HCT116 (cell line): ENCODE measurements around the gene NCOA1. TPM values are rescaled to one million over a fixed set of nuclear protein-coding genes. Genes with fewer than 3 reads are reported as not detected.

ENCODE experiments used
- ATAC-seq: fragments of 200-7000 bp; cut with Tn5 transposase; 2 replicates; pipeline ENCODE4 v1.9.1; 2020; ENCODE audit warnings: mild to moderate bottlenecking, moderate library complexity
- BruUV-seq: library from RNA; stranded (reverse); fragments of 400-500 nt; replicated peaks from 2 replicates; lab custom pipeline; 2021; lab: Mats Ljungman, UMichigan
- CTCF ChIA-PET: fragments of 300-600 bp; sonication (Branson Sonifier 250); formaldehyde crosslinking; loops from one replicate; lab custom pipeline; 2021; ENCODE audit warnings: antibody characterized with exemption; lab: Charles Lee
- POLR2A ChIA-PET: fragments of 300-600, 350-600 bp; sonication (Branson Sonifier 250); formaldehyde crosslinking; loops from one replicate; lab custom pipeline; 2021; ENCODE audit warnings: antibody characterized with exemption; lab: Charles Lee
- RAD21 ChIA-PET, 2 experiments: fragments of 300-600 bp; sonication (Branson Sonifier 250); formaldehyde crosslinking; loops; one replicate each; lab custom pipeline; 2023; ENCODE audit warnings: low total read pairs in 2 of 2; ENCODE audit not compliant: uncharacterized antibody in 2 of 2, unreplicated experiment in 2 of 2, low non-redundant PET in 1 of 2; lab: Charles Lee
- DNase-seq: peaks from one replicate; pipeline ENCODE4 v3.0.0-alpha.2; 2010; ENCODE audit warnings: low read depth, low spot score
- H2AFZ ChIP-seq: fragments of 200-600 bp; shearing (Covaris generic), sonication (generic); 2 replicates; pipeline ENCODE4 v1.6.1; 2017; ENCODE audit warnings: low read depth, mixed run types, mixed read lengths, antibody characterized with exemption, low read length; ENCODE audit not compliant: poor library complexity, severe bottlenecking
- H3K27ac ChIP-seq: 2 replicates; pipeline ENCODE4 v1.5.1; 2012; ENCODE audit warnings: low read depth, low read length
- H3K27me3 ChIP-seq: fragments of 200-600 bp; sonication (generic); 2 replicates; pipeline ENCODE4 v1.6.1; 2016; ENCODE audit warnings: mixed run types, low read length, mixed read lengths; ENCODE audit not compliant: insufficient read depth
- H3K36me3 ChIP-seq, 2 experiments: fragments of 200-500 bp in 1 of 2; fragments of 200-600 bp in 1 of 2; sonication (Bioruptor generic) in 1 of 2; sonication (generic) in 1 of 2; 2 replicates each; pipeline versions ENCODE4 v1.5.1 to v1.6.1; 2014 to 2016; ENCODE audit warnings: low read length in 2 of 2, inconsistent platforms in 1 of 2, mixed read lengths in 1 of 2, mixed run types in 1 of 2; ENCODE audit not compliant: insufficient read depth in 2 of 2, control insufficient read depth in 1 of 2
- H3K4me1 ChIP-seq, 2 experiments: fragments of 200-600 bp in 1 of 2; sonication (generic) in 1 of 2; 2 replicates each; pipeline versions ENCODE4 v1.5.1 to v1.6.1; 2012 to 2017; ENCODE audit warnings: low read length in 2 of 2, inconsistent platforms in 1 of 2, mild to moderate bottlenecking in 1 of 2, mixed read lengths in 1 of 2, mixed run types in 1 of 2, moderate library complexity in 1 of 2; ENCODE audit not compliant: insufficient read depth in 2 of 2, control insufficient read depth in 1 of 2
- H3K4me2 ChIP-seq: fragments of 200-600 bp; sonication (generic); 2 replicates; pipeline ENCODE4 v1.6.1; 2017; ENCODE audit warnings: mixed run types, low read length, mixed read lengths
- H3K4me3 ChIP-seq, 2 experiments: fragments of 200-600 bp in 1 of 2; sonication (generic) in 1 of 2; replicated peaks in 1 of 2; 2 replicates each; pipeline ENCODE4 v1.5.1; 2011 to 2016; ENCODE audit warnings: low read length in 2 of 2, control low read depth in 1 of 2, low read depth in 1 of 2, mild to moderate bottlenecking in 1 of 2, mixed read lengths in 1 of 2, mixed run types in 1 of 2
- H3K79me2 ChIP-seq: fragments of 200-600 bp; sonication (generic); 2 replicates; pipeline ENCODE4 v1.6.1; 2017; ENCODE audit warnings: mild to moderate bottlenecking, mixed run types, low read length, moderate library complexity, mixed read lengths; ENCODE audit not compliant: insufficient read depth
- H3K9ac ChIP-seq: fragments of 200-600 bp; sonication (generic); 2 replicates; pipeline ENCODE4 v1.6.1; 2016; ENCODE audit warnings: low read length, mixed read lengths
- H3K9me2 ChIP-seq: fragments of 200-600 bp; sonication (generic), shearing (Covaris generic); 2 replicates; pipeline ENCODE4 v1.6.1; 2017; ENCODE audit warnings: mixed run types, mild to moderate bottlenecking, moderate library complexity; ENCODE audit not compliant: insufficient read depth
- H3K9me3 ChIP-seq, 2 experiments: fragments of 200-500 bp in 1 of 2; fragments of 200-600 bp in 1 of 2; sonication (Bioruptor generic) in 1 of 2; sonication (generic) in 1 of 2; 2 replicates each; pipeline ENCODE4 v1.6.1; 2014 to 2017; ENCODE audit warnings: low read length in 2 of 2, mixed read lengths in 2 of 2, inconsistent platforms in 1 of 2, low read depth in 1 of 2, mild to moderate bottlenecking in 1 of 2, mixed run types in 1 of 2, moderate library complexity in 1 of 2; ENCODE audit not compliant: control insufficient read depth in 1 of 2, insufficient read depth in 1 of 2
- H4K20me1 ChIP-seq: fragments of 200-600 bp; sonication (generic), shearing (Covaris generic); 2 replicates; pipeline ENCODE4 v1.6.1; 2017; ENCODE audit warnings: mixed run types, mild to moderate bottlenecking, moderate library complexity; ENCODE audit not compliant: insufficient read depth
- ATF3 ChIP-seq: IDR thresholded peaks from 2 replicates; pipeline ENCODE4 v1.6.1; 2012
- CEBPB ChIP-seq: IDR thresholded peaks from 2 replicates; pipeline ENCODE4 v1.6.1; 2012; ENCODE audit warnings: low read depth
- CTCF ChIP-seq, 3 experiments: fragments of 200-600 bp in 1 of 3; sonication (generic) in 1 of 3; IDR thresholded peaks in 2 of 3; conservative IDR thresholded peaks in 1 of 3; 2 replicates each; pipeline ENCODE4 v1.5.1; 2012 to 2017; ENCODE audit warnings: low read depth in 2 of 3, low read length in 2 of 3, antibody characterized with exemption in 1 of 3, borderline replicate concordance in 1 of 3, control low read depth in 1 of 3, mild to moderate bottlenecking in 1 of 3, mixed read lengths in 1 of 3, mixed run types in 1 of 3, moderate library complexity in 1 of 3; ENCODE audit not compliant: insufficient read depth in 1 of 3
- EZH2 ChIP-seq: fragments of 200-600 bp; sonication (generic); IDR thresholded peaks from 2 replicates; pipeline ENCODE4 v1.6.1; 2017; ENCODE audit warnings: antibody characterized with exemption, mixed run types
- EZH2phosphoT487 ChIP-seq: fragments of 200-600 bp; IDR thresholded peaks from 2 replicates; pipeline ENCODE4 v1.6.1; 2018; ENCODE audit warnings: antibody characterized with exemption, borderline replicate concordance
- MAX ChIP-seq: IDR thresholded peaks from 2 replicates; pipeline ENCODE4 v1.6.1; 2012
- POLR2AphosphoS5 ChIP-seq: IDR thresholded peaks from 2 replicates; pipeline ENCODE4 v1.6.1; 2011; ENCODE audit warnings: mild to moderate bottlenecking, low read depth, low read length, moderate library complexity
- RAD21 ChIP-seq: IDR thresholded peaks from 2 replicates; pipeline ENCODE4 v1.6.1; 2012; ENCODE audit warnings: low read depth, mild to moderate bottlenecking
- SIN3A ChIP-seq: IDR thresholded peaks from 2 replicates; pipeline ENCODE4 v1.6.1; 2012; ENCODE audit warnings: low read depth
- SP1 ChIP-seq: IDR thresholded peaks from 2 replicates; pipeline ENCODE4 v1.6.1; 2012; ENCODE audit warnings: low read depth
- SRF ChIP-seq: IDR thresholded peaks from 2 replicates; pipeline ENCODE4 v1.6.1; 2012; ENCODE audit warnings: low read depth
- TCF7L2 ChIP-seq: IDR thresholded peaks from 2 replicates; pipeline ENCODE4 v1.7.0; 2011; ENCODE audit warnings: borderline replicate concordance, inconsistent platforms; ENCODE audit not compliant: insufficient read depth, insufficient read length; ENCODE audit errors: extremely low read depth
- YY1 ChIP-seq: IDR thresholded peaks from 2 replicates; pipeline ENCODE4 v1.6.1; 2011; ENCODE audit warnings: low read length, low read depth, moderate library complexity, mild to moderate bottlenecking; ENCODE audit not compliant: insufficient replicate concordance; ENCODE audit errors: extremely low read depth
- ZBTB33 ChIP-seq: IDR thresholded peaks from 2 replicates; pipeline ENCODE4 v1.6.1; 2011; ENCODE audit warnings: mild to moderate bottlenecking, low read length, moderate library complexity; ENCODE audit not compliant: insufficient replicate concordance; ENCODE audit errors: extremely low read depth
- ZFX ChIP-seq: fragments of 450-650 bp; IDR thresholded peaks from 2 replicates; pipeline ENCODE4 v1.6.1; 2017
- ZNF274 ChIP-seq: fragments of 200-500 bp; sonication (Bioruptor generic); IDR thresholded peaks from 2 replicates; pipeline ENCODE4 v1.6.1; 2014; ENCODE audit warnings: mild to moderate bottlenecking, low read depth, low read length, inconsistent platforms
- intact Hi-C: fragments of 100-400 bp; cut with micrococcal nuclease; formaldehyde crosslinking; loops from 2 replicates; pipeline ENCODE4 v1.10.0; 2022
- total RNA-seq: library from RNA; stranded (reverse); gene quantifications from one replicate; pipeline ENCODE4 v1.2.1, GENCODE V29; 2021; ENCODE audit not compliant: unreplicated experiment

Gene NCOA1
- total RNA-seq, 1 experiment from 2014 or later = 10.4 TPM

- intact Hi-C loops = no loop called here
- TF ChIP-seq ZFX = no peak
- no peak for TF ChIP-seq EZH2phosphoT487
- TF ChIP-seq YY1 = no peak
- TF ChIP-seq ATF3 = no peak
- no peak for TF ChIP-seq SP1
- TF ChIP-seq CTCF (IDR thresholded peaks at IDR 0.05 in 2 of 3, conservative IDR thresholded peaks at IDR 0.05 in 1 of 3; ENCODE audit: borderline replicate concordance in 1 of 3, insufficient read depth in 1 of 3, low read depth in 2 of 3, low read length in 2 of 3) = no peak
- TF ChIP-seq POLR2AphosphoS5 = no peak
- no peak for TF ChIP-seq EZH2
- TF ChIP-seq ZNF274 = no peak
- TF ChIP-seq CEBPB = no peak
- no peak for TF ChIP-seq ZBTB33
- TF ChIP-seq TCF7L2 = no peak
- TF ChIP-seq SIN3A = no peak
- TF ChIP-seq MAX = no peak
- no peak for TF ChIP-seq RAD21
- no peak for TF ChIP-seq SRF
Observed at GRCh38 chr2:24723665-24724064, 232.6 kb downstream of the NCOA1 start.

More at GRCh38 chr2:24723665-24724064, 232.6 kb downstream of the NCOA1 start:
- POLR2A ChIA-PET = no interaction called here
- RAD21 ChIA-PET = no interaction called here
- ATAC-seq (no peak), DNase-seq (no peak)
- no TSS peak for BruUV-seq
- Histone ChIP-seq H2AFZ (no peak overlapping the region), H3K4me3 (no peak overlapping the region), H3K36me3 (no peaks in the 10 kb centered on the region), H3K4me1 (no peaks in the 10 kb centered on the region), H3K79me2 (no peaks in the 10 kb centered on the region), H3K9me2 (no peaks in the 10 kb centered on the region), H3K4me2 (no peak overlapping the region), H3K27me3 (no peaks in the 10 kb centered on the region), H3K27ac (no peak overlapping the region), H3K9ac (no peak overlapping the region), H4K20me1 (no peaks in the 10 kb centered on the region), H3K9me3 (no peaks in the 10 kb centered on the region)
- CTCF ChIA-PET = no interaction called here
